ENCODE data around the gene NMT2. TPM values are rescaled to one million over a fixed set of nuclear protein-coding genes. Genes with fewer than 3 reads are reported as not detected.

Gene NMT2
- total RNA-seq, 6 experiments from 2014 or later, result 18.1 to 34.5 (median 30.8) TPM

DNA sequence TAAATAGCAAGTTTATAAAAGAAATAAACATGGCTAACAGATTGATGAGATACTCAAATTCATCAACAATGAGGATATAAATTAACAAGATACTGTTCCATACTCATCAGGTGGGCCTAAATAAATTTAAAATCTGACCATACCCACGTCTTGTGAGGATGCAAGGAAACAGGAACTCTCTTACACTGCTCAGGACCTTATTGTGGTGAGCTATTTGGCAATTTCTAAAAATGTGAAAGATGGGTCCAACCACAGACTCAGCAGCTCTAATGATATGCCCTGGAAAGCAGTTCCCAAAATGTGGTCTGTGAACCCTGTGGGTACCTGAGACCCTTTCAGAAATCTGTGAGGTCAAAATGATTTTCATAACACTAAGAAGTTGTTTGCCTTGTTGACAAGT is 49.9 kb downstream of the NMT2 start:
- ATAC-seq, result no peak
- Histone ChIP-seq H3K36me3 (peaks cover 0 to 32% (median 6%) of the 10 kb centered on the region in 4 donors), H3K4me1 (no peaks in the 10 kb centered on the region), H3K27ac (no peak overlapping the region), H3K4me3 (no peak overlapping the region), H3K27me3 (no peaks in the 10 kb centered on the region), H3K9me3 (no peaks in the 10 kb centered on the region)
- DNase-seq, result no peak
- 80% methylated on average over 1 of the region's 1 CpG for WGBS (ENCODE audit: insufficient coverage, low coverage, low lambda C conversion rate, missing lambda C conversion rate)
- no peak for TF ChIP-seq POLR2A (IDR thresholded peaks at IDR 0.05)
- TF ChIP-seq, protein P1, sequence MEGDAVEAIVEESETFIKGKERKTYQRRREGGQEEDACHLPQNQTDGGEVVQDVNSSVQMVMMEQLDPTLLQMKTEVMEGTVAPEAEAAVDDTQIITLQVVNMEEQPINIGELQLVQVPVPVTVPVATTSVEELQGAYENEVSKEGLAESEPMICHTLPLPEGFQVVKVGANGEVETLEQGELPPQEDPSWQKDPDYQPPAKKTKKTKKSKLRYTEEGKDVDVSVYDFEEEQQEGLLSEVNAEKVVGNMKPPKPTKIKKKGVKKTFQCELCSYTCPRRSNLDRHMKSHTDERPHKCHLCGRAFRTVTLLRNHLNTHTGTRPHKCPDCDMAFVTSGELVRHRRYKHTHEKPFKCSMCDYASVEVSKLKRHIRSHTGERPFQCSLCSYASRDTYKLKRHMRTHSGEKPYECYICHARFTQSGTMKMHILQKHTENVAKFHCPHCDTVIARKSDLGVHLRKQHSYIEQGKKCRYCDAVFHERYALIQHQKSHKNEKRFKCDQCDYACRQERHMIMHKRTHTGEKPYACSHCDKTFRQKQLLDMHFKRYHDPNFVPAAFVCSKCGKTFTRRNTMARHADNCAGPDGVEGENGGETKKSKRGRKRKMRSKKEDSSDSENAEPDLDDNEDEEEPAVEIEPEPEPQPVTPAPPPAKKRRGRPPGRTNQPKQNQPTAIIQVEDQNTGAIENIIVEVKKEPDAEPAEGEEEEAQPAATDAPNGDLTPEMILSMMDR (IDR thresholded peaks at IDR 0.05), result no peak
- intact Hi-C loops (cut with DNase I), result no loop called here

DNA sequence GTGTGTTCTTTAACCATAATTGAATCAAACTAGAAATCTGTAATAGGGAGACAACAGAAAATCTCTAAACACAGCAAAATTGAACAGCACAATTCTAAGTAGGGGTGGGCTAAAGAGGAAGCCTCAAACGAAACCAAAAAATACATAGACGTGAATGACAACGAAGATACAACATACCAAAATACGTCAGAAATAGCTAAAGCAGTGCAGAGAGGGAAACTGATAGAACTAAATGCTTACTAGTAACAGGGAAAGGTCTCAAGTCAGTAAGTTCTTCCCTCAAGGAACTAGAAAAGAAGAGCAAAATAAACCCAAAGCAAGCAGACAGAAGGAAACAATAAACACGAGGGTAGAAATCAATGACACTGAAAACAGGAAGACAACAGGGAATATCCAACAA is 52.3 kb downstream of the NMT2 start:
- TF ChIP-seq, protein P1 (IDR thresholded peaks at IDR 0.05), result no peak
- TF ChIP-seq POLR2A (IDR thresholded peaks at IDR 0.05), result no peak
- WGBS (ENCODE audit: insufficient coverage, low coverage, low lambda C conversion rate, missing lambda C conversion rate), result 94% methylated on average over 4 of the region's 5 CpGs
- H3K27me3 ChIP-seq, result no peaks in the 10 kb centered on the region
- ATAC-seq (no peak), DNase-seq (no peak)
- no peak overlapping the region for H3K27ac ChIP-seq
- H3K4me1 ChIP-seq, result no peaks in the 10 kb centered on the region
- H3K36me3 ChIP-seq, result peaks cover 0 to 38% (median 6%) of the 10 kb centered on the region in 4 donors
- H3K9me3 ChIP-seq, result no peaks in the 10 kb centered on the region
- intact Hi-C loops (cut with DNase I), result no loop called here
- H3K4me3 ChIP-seq, result no peak overlapping the region

DNA sequence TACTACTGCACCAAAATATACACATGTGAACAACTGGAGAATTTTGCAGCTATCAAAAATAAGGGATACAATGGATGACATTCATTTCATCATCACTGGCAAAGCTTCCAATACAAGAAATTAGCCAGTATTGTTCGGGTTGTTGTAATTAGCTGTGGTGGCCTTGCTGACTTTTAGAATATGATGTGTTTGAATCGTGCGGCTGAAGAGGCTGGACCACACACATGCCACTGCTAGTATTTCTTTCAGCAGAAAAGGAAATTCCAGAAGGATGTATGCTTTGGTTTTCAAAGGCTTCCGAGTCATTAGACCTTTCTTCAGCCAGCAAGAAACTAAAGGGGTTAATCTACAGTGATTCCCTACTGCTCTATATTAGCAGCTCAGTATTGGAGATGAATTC is 54.7 kb downstream of the NMT2 start:
- Histone ChIP-seq H3K27me3 (no peaks in the 10 kb centered on the region), H3K36me3 (peaks cover 0 to 17% (median 2%) of the 10 kb centered on the region in 4 donors), H3K27ac (no peak overlapping the region), H3K4me1 (peaks cover 0 to 12% (median 4%) of the 10 kb centered on the region in 4 donors), H3K4me3 (no peak overlapping the region), H3K9me3 (no peaks in the 10 kb centered on the region)
- WGBS (ENCODE audit: insufficient coverage, low coverage, low lambda C conversion rate, missing lambda C conversion rate), result 98% methylated on average over 4 of the region's 4 CpGs
- intact Hi-C loops (cut with DNase I), result no loop called here
- DNase-seq (no peak), ATAC-seq (no peak)
- TF ChIP-seq POLR2A (IDR thresholded peaks at IDR 0.05), result no peak
- TF ChIP-seq, protein P1 (IDR thresholded peaks at IDR 0.05), result no peak

DNA sequence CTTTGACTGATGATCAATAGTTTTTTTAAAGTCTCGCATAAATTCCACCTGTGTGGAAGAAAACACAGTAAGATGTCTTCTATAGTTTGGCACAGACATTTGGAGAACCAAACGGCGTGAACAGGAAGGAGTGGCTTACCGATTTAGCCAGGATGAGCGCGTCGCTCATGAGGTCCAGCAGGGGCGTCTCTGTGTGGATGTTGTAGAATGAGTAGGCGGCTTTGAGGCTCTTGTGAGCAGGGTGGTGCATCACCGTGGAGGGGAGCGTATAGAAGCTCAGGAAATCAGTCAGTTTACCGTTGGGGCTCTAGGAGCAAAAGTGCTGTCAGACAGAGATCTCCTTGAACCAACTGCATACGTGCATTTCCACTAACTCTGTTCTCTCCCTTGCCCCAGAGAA is 55.8 kb downstream of the NMT2 start:
- Histone ChIP-seq H3K4me3 (no peak overlapping the region), H3K27ac (no peak overlapping the region), H3K36me3 (peaks cover 0 to 10% (median under 1%) of the 10 kb centered on the region in 4 donors), H3K4me1 (peaks cover 0 to 17% (median 6%) of the 10 kb centered on the region in 4 donors), H3K27me3 (no peaks in the 10 kb centered on the region), H3K9me3 (no peaks in the 10 kb centered on the region)
- DNase-seq (no peak), ATAC-seq (no peak)
- no peak for TF ChIP-seq POLR2A (IDR thresholded peaks at IDR 0.05)
- TF ChIP-seq, protein P1 (IDR thresholded peaks at IDR 0.05), result no peak
- 89% methylated on average over 8 of the region's 13 CpGs for WGBS (ENCODE audit: insufficient coverage, low coverage, low lambda C conversion rate, missing lambda C conversion rate)
- intact Hi-C loops (cut with DNase I), result no loop called here

Data from right lobe of liver (tissue), 6 donors.